Memory B cell (primary cell): ENCODE data around the gene DOLPP1.
"Not testable (repeated sequence)": the region's sequence is repeated elsewhere in the genome, so short reads cannot be mapped to it uniquely, and the experiment has no call there.

Source experiments
- ATAC-seq: fragments of 150-1000 bp; cut with Tn5 transposase; 2 replicates; pipeline ENCODE4 v1.10.0; 2021; ENCODE audit warnings: low read depth, mild to moderate bottlenecking, moderate library complexity
- DNase-seq, 2 donors: peaks; one replicate each; pipeline ENCODE4 v3.0.0; 2022; ENCODE audit warnings: low spot score in 2 of 2
- H3K27ac Mint-ChIP-seq: one replicate; pipeline ENCODE4 v1.8.0; 2022; ENCODE audit warnings: mild to moderate bottlenecking, moderate library complexity, mixed read lengths
- H3K27me3 Mint-ChIP-seq: one replicate; pipeline ENCODE4 v1.8.0; 2022; ENCODE audit warnings: mixed read lengths
- H3K36me3 Mint-ChIP-seq: one replicate; pipeline ENCODE4 v1.8.0; 2022; ENCODE audit warnings: mild to moderate bottlenecking, mixed read lengths
- H3K4me1 Mint-ChIP-seq: one replicate; pipeline ENCODE4 v1.8.0; 2022; ENCODE audit warnings: mixed read lengths
- H3K4me3 Mint-ChIP-seq: one replicate; pipeline ENCODE4 v1.8.0; 2022; ENCODE audit warnings: mild to moderate bottlenecking, moderate library complexity, mixed read lengths
- H3K9me3 Mint-ChIP-seq: one replicate; pipeline ENCODE4 v1.8.0; 2022; ENCODE audit warnings: mixed read lengths

Gene DOLPP1, protein sequence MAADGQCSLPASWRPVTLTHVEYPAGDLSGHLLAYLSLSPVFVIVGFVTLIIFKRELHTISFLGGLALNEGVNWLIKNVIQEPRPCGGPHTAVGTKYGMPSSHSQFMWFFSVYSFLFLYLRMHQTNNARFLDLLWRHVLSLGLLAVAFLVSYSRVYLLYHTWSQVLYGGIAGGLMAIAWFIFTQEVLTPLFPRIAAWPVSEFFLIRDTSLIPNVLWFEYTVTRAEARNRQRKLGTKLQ

DNA sequence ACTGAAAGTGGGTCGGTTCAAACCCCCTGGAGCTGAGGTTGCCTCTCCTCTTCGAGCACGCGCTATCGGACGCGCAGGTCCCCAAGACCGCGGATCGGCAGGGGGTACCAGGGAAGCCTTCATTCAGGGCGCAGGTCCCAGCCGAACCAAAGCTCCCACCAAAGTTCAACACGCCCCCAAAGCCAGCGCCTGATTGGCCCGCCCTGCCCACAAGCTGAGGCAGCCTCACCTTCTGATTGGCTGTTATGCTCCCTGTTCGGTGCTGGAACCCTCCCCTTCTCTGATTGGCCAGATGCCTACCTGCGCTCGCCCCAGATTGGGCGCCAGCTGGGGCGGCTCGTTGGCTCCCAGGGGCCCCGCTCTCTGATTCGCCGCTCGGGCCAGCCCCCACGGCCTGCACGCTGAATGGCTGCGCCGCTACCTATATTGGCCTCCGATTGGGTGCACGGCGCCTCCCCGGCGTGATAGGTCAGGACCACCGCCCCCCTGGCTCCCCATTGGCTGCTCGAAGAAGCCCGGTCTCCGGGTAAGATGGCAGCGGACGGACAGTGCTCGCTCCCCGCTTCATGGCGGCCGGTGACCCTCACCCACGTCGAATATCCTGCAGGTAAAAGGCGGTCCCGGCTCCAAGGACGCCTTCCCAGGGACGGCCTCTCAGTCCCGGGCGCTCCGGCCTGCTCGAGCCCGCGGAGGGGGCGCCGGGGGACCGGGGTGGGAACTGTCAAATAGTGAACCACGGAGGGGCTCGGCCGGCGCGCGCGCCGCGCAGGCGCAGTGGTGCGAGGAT lies at the start of gene DOLPP1:
DOLPP1 (plus strand) TSS at position 511 of the 787 bp plus-strand sequence; CDS start at position 532, 21 bp downstream.
- H3K4me3 Mint-ChIP-seq: peak within 1 kb of the TSS; percentile 80
- ATAC-seq: peak; percentile 89
- H3K4me1 Mint-ChIP-seq: peaks cover 15% of the 10 kb centered on the region
- peaks cover 3% of the 10 kb centered on the region for H3K36me3 Mint-ChIP-seq
- peak within 1 kb of the TSS; percentile 10 for H3K27ac Mint-ChIP-seq
- no peaks in the 10 kb centered on the region for H3K27me3 Mint-ChIP-seq
- H3K9me3 Mint-ChIP-seq: no peaks in the 10 kb centered on the region
- DNase-seq: peak; percentile 96 to 97

DNA sequence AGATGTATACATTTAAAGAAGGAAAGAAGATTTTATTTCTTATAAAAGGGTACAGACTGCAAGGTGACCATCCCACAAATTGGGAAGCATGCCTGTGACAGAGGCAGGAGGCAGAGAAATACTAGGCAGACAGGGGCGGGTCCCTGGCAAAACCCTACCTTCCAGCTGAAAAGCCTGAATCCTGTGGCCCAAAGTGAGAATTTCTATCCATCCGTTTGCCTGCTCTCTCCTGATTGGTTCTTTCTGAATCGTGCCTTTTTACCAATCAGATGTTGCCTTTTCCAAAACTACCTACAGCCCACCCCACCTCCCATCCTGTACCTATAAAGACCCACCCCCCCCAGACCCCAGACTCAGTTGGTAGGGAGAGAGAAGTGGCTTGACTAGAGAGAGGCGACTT lies 49.4 kb upstream of the DOLPP1 start:
- no peaks in the 10 kb centered on the region for H3K9me3 Mint-ChIP-seq
- DNase-seq (no peak), ATAC-seq (no peak)
- H3K36me3 Mint-ChIP-seq: no peaks in the 10 kb centered on the region
- H3K4me1 Mint-ChIP-seq: peaks cover 19% of the 10 kb centered on the region
- H3K27me3 Mint-ChIP-seq: no peaks in the 10 kb centered on the region
- H3K4me3 Mint-ChIP-seq: no peak overlapping the region
- H3K27ac Mint-ChIP-seq: no peak overlapping the region

DNA sequence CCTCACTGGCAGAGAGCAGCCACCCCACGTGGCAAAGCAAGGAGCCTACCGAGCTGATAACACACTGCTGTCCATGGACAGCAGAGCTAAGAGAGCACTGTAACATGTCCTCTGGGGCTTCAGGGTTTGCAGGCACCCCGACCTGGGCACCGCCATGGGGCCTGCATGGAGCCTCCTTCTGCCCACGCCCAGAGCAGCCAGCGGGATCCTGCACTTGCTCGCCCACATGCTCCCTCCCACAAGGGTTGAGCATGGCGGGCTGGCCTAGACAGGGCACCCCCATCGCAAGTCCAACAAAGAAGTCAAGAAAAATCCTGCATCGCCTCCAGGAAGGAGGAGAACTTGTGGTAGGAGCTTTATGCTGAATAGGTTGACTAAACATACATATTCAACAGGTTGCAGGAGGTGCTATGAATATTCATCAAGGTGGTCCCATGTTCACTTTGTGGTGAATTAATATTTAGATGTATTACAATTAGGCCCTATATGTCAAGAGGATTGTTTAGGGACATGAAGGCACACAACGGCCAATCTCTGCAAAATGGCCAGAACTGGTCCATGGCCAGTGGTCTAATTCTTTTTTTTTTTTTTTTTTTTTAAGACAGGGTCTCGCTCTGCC lies 48.3 kb upstream of the DOLPP1 start:
- H3K4me1 Mint-ChIP-seq: peaks cover 22% of the 10 kb centered on the region
- H3K4me3 Mint-ChIP-seq: no peak overlapping the region
- H3K9me3 Mint-ChIP-seq: no peaks in the 10 kb centered on the region
- DNase-seq (no peak), ATAC-seq (no peak)
- no peaks in the 10 kb centered on the region for H3K27me3 Mint-ChIP-seq
- no peak overlapping the region for H3K27ac Mint-ChIP-seq
- no peaks in the 10 kb centered on the region for H3K36me3 Mint-ChIP-seq

DNA sequence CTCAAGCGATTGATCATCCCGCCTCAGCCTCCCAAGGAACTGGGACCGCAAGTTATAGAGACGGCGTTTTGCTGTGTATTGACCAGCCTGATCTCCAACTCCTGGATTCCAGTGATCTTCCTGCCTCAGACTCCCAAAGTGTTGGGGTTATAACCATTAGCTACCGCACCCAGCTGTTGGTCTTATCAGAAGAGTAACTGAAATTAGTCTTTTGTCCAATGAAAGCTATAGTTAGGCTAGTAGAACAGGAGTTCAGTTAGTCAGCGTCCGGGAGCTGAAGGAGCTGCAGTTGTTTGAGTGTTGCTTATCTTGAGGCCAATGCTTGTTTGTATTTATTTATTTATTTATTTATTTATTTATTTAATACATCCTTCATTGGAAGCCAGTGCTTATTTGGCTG lies 47.7 kb upstream of the DOLPP1 start:
- Mint-ChIP-seq H3K36me3 (no peaks in the 10 kb centered on the region), H3K27me3 (no peaks in the 10 kb centered on the region), H3K9me3 (no peaks in the 10 kb centered on the region), H3K4me3 (no peak overlapping the region), H3K27ac (no peak overlapping the region), H3K4me1 (peaks cover 27% of the 10 kb centered on the region)
- ATAC-seq (no peak), DNase-seq (no peak)

DNA sequence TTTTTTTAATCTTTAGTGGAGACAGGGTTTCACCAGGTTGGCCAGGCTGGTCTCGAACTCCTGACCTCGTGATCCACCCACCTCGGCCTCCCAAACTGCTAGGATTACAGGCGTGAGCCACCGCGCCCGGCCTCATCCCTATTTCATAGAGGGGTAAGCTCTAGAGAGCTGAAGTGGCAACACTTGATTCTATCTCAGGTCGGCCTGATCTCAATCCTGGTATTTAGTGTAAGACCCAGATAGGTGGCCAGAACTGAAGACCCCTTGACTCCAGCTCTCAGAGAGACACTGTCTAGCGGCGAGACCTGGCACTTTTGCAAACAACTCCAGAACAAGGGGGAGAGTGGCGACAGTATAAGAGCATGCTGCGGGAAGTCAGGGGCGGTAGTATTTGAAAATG lies 45.1 kb upstream of the DOLPP1 start:
- Mint-ChIP-seq H3K4me1 (peaks cover 23% of the 10 kb centered on the region), H3K27ac (peak overlapping the region; percentile 93), H3K4me3 (peak overlapping the region; percentile 93)
- ATAC-seq, H3K9me3 Mint-ChIP-seq, DNase-seq, H3K36me3 Mint-ChIP-seq, H3K27me3 Mint-ChIP-seq: not testable (repeated sequence)

DNA sequence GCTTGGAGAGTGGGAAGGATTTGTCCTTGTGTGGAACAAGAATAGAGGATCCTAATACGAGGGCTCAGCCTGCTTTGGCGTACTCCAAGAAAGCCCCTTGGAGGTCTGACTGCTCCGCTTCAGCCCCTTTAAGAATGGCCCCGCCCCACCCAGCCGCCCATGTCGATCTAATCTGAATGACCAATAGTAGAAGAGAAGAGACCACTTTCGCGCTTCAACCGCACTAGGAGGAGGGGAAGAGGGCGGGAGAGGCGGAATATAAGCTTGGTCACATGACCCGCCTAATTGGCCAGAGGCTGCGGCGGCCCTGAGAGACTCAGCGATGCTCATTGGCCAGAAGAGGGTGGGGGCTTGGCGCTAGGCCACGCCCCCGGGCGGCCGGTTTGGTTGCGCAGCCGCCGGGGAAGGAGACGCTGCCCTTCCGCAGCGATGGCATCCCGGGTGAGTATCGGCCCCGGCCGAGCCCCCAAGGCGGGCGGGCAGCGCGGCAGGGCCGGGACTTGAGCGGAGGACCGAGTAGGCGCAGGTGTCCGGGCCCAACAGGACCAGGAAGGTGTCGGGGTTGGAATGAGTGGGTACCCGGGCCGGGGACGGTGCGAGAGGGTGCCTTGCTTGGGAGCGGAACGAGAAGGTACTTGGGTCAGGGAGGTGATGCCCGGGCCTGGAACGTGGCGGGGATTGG lies 44.5 kb upstream of the DOLPP1 start, which contains the start of gene MIGA2:
MIGA2 (plus strand) TSS at position 386 of the 682 bp plus-strand sequence. CDS start 3,969 bp downstream, outside the sequence.
- H3K27ac Mint-ChIP-seq: peak within 1 kb of the TSS; percentile 93
- H3K27me3 Mint-ChIP-seq: no peaks in the 10 kb centered on the region
- peak; percentile 98 for ATAC-seq
- peak within 1 kb of the TSS; percentile 93 for H3K4me3 Mint-ChIP-seq
- peak; percentile 82 to 89 for DNase-seq
- H3K4me1 Mint-ChIP-seq: peaks cover 23% of the 10 kb centered on the region
- no peaks in the 10 kb centered on the region for H3K36me3 Mint-ChIP-seq
- H3K9me3 Mint-ChIP-seq: no peaks in the 10 kb centered on the region

DNA sequence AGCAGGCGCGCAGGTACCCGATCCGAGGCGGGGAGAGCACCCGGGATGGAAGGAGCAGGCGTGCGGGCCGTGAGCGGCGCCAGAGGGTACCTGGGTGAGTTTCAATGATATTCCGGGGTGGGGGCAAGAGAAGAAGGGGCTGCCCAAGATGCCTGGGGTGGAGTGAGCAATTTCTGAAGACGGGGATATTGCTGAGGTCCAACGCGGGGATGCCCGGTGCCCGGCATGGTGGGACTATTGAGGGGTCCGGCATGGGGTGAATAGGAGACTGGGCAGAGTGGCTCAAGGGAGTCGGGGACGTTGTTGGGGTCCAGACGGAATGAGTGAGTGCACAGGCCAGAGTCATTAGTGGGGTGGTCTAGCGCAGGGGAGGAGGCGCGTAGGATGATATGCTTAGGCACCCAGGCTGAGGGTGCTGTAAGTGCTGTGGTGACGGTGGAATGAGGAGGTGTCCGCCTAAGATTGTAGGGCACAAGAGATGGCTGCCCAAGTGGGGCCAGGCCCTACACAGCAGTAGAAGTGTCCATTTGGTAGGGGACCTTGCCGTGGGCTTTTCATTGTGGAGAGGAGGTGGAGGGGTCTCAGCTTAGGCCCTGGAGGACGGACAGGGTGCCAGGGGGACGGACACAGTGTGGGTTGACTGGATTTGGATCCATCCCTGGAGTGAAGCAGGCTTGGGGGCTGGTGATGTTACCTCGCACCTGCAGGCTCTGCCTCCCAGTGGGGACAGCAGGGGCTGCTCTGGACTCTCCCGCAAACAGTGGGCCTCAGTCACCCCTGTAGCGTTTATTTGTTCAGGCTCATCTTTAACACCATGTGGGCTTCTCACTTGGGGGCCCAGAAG lies 43.8 kb upstream of the DOLPP1 start:
- H3K9me3 Mint-ChIP-seq: no peaks in the 10 kb centered on the region
- H3K4me3 Mint-ChIP-seq: peak overlapping the region; percentile 93
- H3K4me1 Mint-ChIP-seq: peaks cover 23% of the 10 kb centered on the region
- DNase-seq: no peak
- H3K27me3 Mint-ChIP-seq: no peaks in the 10 kb centered on the region
- peak overlapping the region; percentile 93 for H3K27ac Mint-ChIP-seq
- peaks cover 6% of the 10 kb centered on the region for H3K36me3 Mint-ChIP-seq
- no peak for ATAC-seq

DNA sequence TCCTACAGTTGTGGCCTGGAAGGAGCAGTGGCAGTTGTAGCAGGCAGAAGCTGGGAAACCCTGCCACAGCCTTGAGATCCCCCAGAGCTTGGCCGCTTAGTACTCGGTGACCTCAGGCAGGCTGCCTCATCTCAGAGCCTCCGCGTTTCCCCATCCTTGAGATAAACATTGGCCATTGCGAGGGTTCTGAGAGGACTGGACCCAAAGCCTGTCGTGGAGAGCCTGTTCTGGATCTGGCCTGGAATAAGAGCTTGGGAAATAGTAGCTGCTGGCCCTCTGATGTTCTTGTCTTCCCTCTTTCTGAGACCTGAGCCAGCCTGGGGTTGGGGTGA lies 43.2 kb upstream of the DOLPP1 start:
- DNase-seq (no peak), ATAC-seq (no peak)
- peaks cover 11% of the 10 kb centered on the region for H3K36me3 Mint-ChIP-seq
- peaks cover 23% of the 10 kb centered on the region for H3K4me1 Mint-ChIP-seq
- no peaks in the 10 kb centered on the region for H3K27me3 Mint-ChIP-seq
- no peak overlapping the region for H3K27ac Mint-ChIP-seq
- peak overlapping the region; percentile 93 for H3K4me3 Mint-ChIP-seq
- H3K9me3 Mint-ChIP-seq: no peaks in the 10 kb centered on the region

DNA sequence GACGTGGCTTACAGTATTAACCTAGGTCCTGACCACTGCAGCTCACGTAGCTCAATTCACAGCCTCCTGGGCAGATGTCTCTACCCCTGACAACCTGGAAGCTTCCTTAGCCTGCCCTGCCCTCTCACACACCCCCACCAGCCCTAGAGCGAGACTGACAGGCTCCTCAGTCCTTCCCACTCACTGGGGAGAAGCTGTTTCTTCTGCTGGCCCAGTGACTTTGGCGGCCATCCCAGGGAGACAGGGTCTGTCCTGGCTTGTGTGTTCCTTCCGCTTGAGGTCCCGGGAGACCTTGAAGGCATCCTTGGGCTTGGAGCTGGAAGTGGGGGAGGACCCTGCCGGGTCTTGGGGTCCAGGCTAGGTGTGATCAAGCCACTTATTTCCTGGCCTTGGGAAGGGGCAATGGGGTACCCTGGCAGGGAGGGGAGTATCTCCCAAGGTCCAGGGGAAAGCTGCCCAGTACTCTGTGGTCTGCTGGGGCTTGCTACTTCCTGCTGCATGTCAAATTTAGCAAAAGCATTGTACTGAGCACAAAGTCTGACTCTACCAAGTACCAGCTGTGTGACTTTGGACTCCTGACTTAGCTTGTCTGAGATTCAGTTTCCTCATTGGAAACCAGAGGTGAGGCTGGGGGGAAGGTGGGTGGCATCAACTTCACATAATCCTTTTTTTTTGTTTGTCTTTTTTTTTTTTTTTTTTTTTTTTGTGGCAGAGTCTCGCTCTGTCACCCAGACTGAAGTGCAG lies 42.6 kb upstream of the DOLPP1 start:
- H3K9me3 Mint-ChIP-seq: no peaks in the 10 kb centered on the region
- H3K27me3 Mint-ChIP-seq: no peaks in the 10 kb centered on the region
- DNase-seq (no peak), ATAC-seq (no peak)
- H3K4me1 Mint-ChIP-seq: peaks cover 23% of the 10 kb centered on the region
- peaks cover 12% of the 10 kb centered on the region for H3K36me3 Mint-ChIP-seq
- H3K4me3 Mint-ChIP-seq: peak overlapping the region; percentile 93
- H3K27ac Mint-ChIP-seq: no peak overlapping the region

DNA sequence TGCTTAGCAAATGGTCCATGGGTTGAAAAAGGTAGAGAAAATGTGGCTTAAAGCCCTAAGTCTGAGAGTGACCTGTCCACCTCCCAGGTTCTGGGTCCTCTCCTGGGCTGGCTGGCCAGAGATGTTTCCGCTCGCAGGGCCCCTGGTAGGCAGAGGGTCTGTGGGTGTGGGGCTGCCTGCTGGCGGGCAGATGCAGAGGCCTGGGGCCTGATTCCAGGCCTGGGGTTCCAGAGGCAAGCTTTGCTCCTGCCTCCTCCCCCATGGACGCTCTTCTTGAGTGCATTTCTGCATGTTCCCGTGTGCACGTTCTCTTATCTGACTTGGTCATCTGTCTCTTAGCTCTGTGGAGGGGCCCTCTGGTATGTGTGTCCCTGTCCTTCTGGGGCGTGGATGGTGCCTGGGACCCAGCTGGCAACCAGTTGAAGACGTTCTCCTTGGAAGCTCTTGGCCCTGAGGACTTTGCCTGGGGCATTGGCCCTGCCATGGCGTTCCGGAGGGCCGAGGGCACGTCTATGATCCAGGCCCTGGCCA lies 40.7 kb upstream of the DOLPP1 start:
- Mint-ChIP-seq H3K27me3 (no peaks in the 10 kb centered on the region), H3K9me3 (no peaks in the 10 kb centered on the region), H3K4me3 (no peak overlapping the region), H3K4me1 (peaks cover 21% of the 10 kb centered on the region), H3K36me3 (peaks cover 15% of the 10 kb centered on the region), H3K27ac (no peak overlapping the region)
- ATAC-seq (no peak), DNase-seq (no peak)

DNA sequence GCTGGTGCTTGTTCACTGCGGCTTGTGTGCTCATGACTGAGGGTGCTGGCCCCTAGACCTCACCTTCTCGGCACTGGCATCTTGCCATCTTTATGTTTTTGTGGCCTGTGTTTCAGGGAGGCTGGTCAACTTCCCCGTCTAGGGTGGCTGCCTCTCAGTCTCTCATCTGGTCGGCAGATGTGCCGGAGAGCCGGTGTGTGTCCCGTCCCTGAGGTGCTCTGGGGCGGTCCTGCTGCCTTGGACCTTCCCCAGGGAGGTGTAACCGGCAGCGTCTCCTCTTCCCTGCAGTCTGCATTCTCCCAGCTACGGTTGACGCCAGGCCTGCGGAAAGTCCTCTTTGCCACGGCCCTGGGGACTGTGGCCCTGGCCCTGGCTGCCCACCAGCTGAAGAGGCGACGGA lies 38.9 kb upstream of the DOLPP1 start:
- no peak overlapping the region for H3K27ac Mint-ChIP-seq
- H3K4me1 Mint-ChIP-seq: peaks cover 14% of the 10 kb centered on the region

DNA sequence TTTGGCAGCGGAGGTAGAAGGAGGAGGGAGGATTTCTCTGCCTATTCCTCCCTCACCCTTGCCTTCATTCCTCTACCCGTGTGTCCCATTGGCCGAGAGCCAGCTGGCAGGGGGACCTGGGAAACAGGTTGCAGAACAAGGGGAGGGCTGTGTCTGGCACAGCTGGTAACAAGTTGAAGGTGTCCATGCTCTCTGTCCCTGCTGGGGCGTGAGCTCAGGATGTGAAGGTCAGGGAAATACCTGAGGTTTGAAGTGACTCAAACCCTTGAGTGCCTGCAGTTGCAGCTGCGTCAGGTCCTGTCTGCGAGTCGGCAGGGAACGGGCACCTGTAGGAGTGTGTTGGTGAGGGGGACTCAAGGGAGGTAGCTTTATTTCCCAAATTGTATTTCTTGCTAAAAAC lies 28.3 kb upstream of the DOLPP1 start:
- no peak for DNase-seq
- Mint-ChIP-seq H3K27ac (no peak overlapping the region), H3K36me3 (peaks cover 6% of the 10 kb centered on the region), H3K4me1 (no peaks in the 10 kb centered on the region), H3K9me3 (no peaks in the 10 kb centered on the region), H3K4me3 (no peak overlapping the region), H3K27me3 (no peaks in the 10 kb centered on the region)
- no peak for ATAC-seq

More for the DNA sequence above, 38.9 kb upstream of the DOLPP1 start:
- DNase-seq: no peak
- no peaks in the 10 kb centered on the region for H3K27me3 Mint-ChIP-seq
- no peaks in the 10 kb centered on the region for H3K9me3 Mint-ChIP-seq
- no peak for ATAC-seq
- H3K36me3 Mint-ChIP-seq: peaks cover 15% of the 10 kb centered on the region
- H3K4me3 Mint-ChIP-seq: no peak overlapping the region
